ENCODE measurements around the gene TRAPPC3. TPM values are rescaled to one million over a fixed set of nuclear protein-coding genes. Genes with fewer than 3 reads are reported as not detected.
A peak's percentile ranks its signal among the peaks of the same experiment; 100 is the strongest.
"Not testable (repeated sequence)": the region's sequence is repeated elsewhere in the genome, so short reads cannot be mapped to it uniquely, and the experiment has no call there.

The TRAPPC3 gene
- total RNA-seq, 1 donor from 2014 or later: 68.9 TPM

GRCh38 chr1:36161641-36162531 lies 12.6 kb upstream of the TRAPPC3 start:
- peaks cover 11% of the 10 kb centered on the region for H3K36me3 Mint-ChIP-seq (ENCODE audit: unreplicated experiment)
- peaks cover 65% of the 10 kb centered on the region for H3K4me1 Mint-ChIP-seq (ENCODE audit: unreplicated experiment)
- H3K27ac Mint-ChIP-seq (ENCODE audit: unreplicated experiment): peak overlapping the region; percentile 89
- no peak for DNase-seq (ENCODE audit: extremely low spot score, unreplicated experiment)
- no peaks in the 10 kb centered on the region for H3K9me3 Mint-ChIP-seq (ENCODE audit: unreplicated experiment)
- no peak for TF ChIP-seq CTCF (IDR thresholded peaks at IDR 0.05)
- H3K4me3 Mint-ChIP-seq (ENCODE audit: unreplicated experiment): peak overlapping the region; percentile 74
- H3K27me3 Mint-ChIP-seq (ENCODE audit: unreplicated experiment): no peaks in the 10 kb centered on the region

GRCh38 chr1:36160949-36161485 lies 11.7 kb upstream of the TRAPPC3 start:
- Mint-ChIP-seq H3K27ac (ENCODE audit: unreplicated experiment) (peak overlapping the region; percentile 89), H3K27me3 (ENCODE audit: unreplicated experiment) (no peaks in the 10 kb centered on the region), H3K4me1 (ENCODE audit: unreplicated experiment) (peaks cover 61% of the 10 kb centered on the region), H3K4me3 (ENCODE audit: unreplicated experiment) (peak overlapping the region; percentile 74), H3K36me3 (ENCODE audit: unreplicated experiment) (peaks cover 8% of the 10 kb centered on the region), H3K9me3 (ENCODE audit: unreplicated experiment) (no peaks in the 10 kb centered on the region)
- DNase-seq (ENCODE audit: extremely low spot score, unreplicated experiment): no peak
- peak; percentile 50 for TF ChIP-seq CTCF (IDR thresholded peaks at IDR 0.05)

- Mint-ChIP-seq H3K4me3 (ENCODE audit: unreplicated experiment) (peak overlapping the region; percentile 74), H3K4me1 (ENCODE audit: unreplicated experiment) (peaks cover 60% of the 10 kb centered on the region), H3K27me3 (ENCODE audit: unreplicated experiment) (no peaks in the 10 kb centered on the region), H3K9me3 (ENCODE audit: unreplicated experiment) (no peaks in the 10 kb centered on the region), H3K36me3 (ENCODE audit: unreplicated experiment) (peaks cover 8% of the 10 kb centered on the region), H3K27ac (ENCODE audit: unreplicated experiment) (peak overlapping the region; percentile 89)
- no peak for TF ChIP-seq CTCF (IDR thresholded peaks at IDR 0.05)
- DNase-seq (ENCODE audit: extremely low spot score, unreplicated experiment): no peak
Measured at GRCh38 chr1:36160388-36160948, 11.2 kb upstream of the TRAPPC3 start.

- TF ChIP-seq CTCF (IDR thresholded peaks at IDR 0.05): no peak
- no peaks in the 10 kb centered on the region for H3K9me3 Mint-ChIP-seq (ENCODE audit: unreplicated experiment)
- peak overlapping the region; percentile 30 for H3K4me3 Mint-ChIP-seq (ENCODE audit: unreplicated experiment)
- no peaks in the 10 kb centered on the region for H3K27me3 Mint-ChIP-seq (ENCODE audit: unreplicated experiment)
- peak overlapping the region; percentile 38 for H3K27ac Mint-ChIP-seq (ENCODE audit: unreplicated experiment)
- peaks cover 8% of the 10 kb centered on the region for H3K36me3 Mint-ChIP-seq (ENCODE audit: unreplicated experiment)
- peaks cover 66% of the 10 kb centered on the region for H3K4me1 Mint-ChIP-seq (ENCODE audit: unreplicated experiment)
- no peak for DNase-seq (ENCODE audit: extremely low spot score, unreplicated experiment)
Measured at GRCh38 chr1:36159614-36160387, 10.5 kb upstream of the TRAPPC3 start.

- Mint-ChIP-seq H3K4me1 (ENCODE audit: unreplicated experiment) (peaks cover 68% of the 10 kb centered on the region), H3K27ac (ENCODE audit: unreplicated experiment) (peak overlapping the region; percentile 38)
- H3K4me3 Mint-ChIP-seq (ENCODE audit: unreplicated experiment); DNase-seq (ENCODE audit: extremely low spot score, unreplicated experiment); H3K9me3 Mint-ChIP-seq (ENCODE audit: unreplicated experiment); H3K36me3 Mint-ChIP-seq (ENCODE audit: unreplicated experiment); H3K27me3 Mint-ChIP-seq (ENCODE audit: unreplicated experiment): not testable (repeated sequence)
Measured at GRCh38 chr1:36158827-36159252, 9.6 kb upstream of the TRAPPC3 start.
